Omental fat pad (tissue), 4 donors: ENCODE measurements around the gene METTL8. TPM values are rescaled to one million over a fixed set of nuclear protein-coding genes. Genes with fewer than 3 reads are reported as not detected.

ENCODE experiments used
- ATAC-seq: fragments of 150-250 bp; one replicate; pipeline ENCODE4 v1.9.1; 2016; ENCODE audit warnings: mild to moderate bottlenecking, moderate library complexity; ENCODE audit not compliant: low FRiP score
- DNase-seq: peaks from one replicate; pipeline ENCODE4 v3.0.0-alpha.2; 2019; ENCODE audit warnings: low spot score
- total RNA-seq, 4 donors: library from RNA; depleted of rRNA; stranded (reverse); fragments of >200 nt; gene quantifications; one replicate each; pipeline ENCODE4 v1.1.0, GENCODE V29; 2016
- TF ChIP-seq, protein P1 (sequence below), 3 donors: fragments of 450-650 bp; IDR thresholded peaks; one replicate each; pipeline ENCODE4 v1.5.1; 2016 to 2017; ENCODE audit warnings: antibody characterized with exemption in 3 of 3, mild to moderate bottlenecking in 3 of 3, moderate library complexity in 2 of 3

METTL8 gene
- total RNA-seq, 4 donors from 2014 or later = 10.7 to 25.0 (median 19.0) TPM

GRCh38 chr2:171310889-171311288 lies 122.9 kb downstream of the METTL8 start:
- no peak for ATAC-seq
- no peak for DNase-seq
- TF ChIP-seq, protein P1, sequence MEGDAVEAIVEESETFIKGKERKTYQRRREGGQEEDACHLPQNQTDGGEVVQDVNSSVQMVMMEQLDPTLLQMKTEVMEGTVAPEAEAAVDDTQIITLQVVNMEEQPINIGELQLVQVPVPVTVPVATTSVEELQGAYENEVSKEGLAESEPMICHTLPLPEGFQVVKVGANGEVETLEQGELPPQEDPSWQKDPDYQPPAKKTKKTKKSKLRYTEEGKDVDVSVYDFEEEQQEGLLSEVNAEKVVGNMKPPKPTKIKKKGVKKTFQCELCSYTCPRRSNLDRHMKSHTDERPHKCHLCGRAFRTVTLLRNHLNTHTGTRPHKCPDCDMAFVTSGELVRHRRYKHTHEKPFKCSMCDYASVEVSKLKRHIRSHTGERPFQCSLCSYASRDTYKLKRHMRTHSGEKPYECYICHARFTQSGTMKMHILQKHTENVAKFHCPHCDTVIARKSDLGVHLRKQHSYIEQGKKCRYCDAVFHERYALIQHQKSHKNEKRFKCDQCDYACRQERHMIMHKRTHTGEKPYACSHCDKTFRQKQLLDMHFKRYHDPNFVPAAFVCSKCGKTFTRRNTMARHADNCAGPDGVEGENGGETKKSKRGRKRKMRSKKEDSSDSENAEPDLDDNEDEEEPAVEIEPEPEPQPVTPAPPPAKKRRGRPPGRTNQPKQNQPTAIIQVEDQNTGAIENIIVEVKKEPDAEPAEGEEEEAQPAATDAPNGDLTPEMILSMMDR (IDR thresholded peaks at IDR 0.05) = no peak

DNA sequence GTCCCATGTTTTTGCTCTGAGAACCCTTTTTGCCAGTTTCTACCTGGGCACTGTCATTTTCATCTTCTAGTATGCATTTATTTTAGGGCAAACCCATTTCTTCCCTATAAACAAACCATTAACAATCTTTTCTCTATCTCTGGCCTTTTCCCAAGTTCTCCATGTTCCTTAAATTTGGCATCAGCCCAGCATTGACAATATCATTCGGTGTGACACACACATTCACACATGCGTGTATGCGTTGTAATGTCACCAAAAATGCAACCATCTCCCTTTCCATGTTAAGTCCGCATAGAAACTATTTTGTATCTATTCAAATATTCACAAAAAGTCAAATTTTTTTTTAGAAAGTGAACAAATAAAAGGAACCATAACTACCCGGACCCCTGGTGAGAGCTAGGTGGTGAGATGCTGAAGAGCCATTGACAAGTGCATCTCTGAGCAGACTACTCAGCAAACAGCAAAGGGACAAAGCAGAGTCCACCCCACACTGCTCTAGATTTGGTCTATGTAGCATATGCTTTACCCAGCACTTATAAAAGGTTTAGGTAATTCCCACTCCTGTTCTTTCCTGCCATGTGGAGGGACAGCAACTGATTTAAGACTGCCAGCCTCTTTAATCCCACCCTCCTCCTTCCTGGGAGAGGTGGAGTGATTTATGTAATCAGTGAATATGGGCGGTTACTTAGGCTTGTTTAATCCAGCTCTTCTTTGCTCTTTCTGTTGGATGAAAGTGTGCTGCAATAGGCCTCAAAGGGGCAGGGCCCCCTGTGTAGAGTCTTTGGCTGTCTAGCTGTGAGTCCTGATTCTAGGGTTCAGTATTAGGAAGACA lies 124.1 kb downstream of the METTL8 start:
- no peak for DNase-seq
- TF ChIP-seq, protein P1 (IDR thresholded peaks at IDR 0.05) = no peak
- ATAC-seq = no peak

DNA sequence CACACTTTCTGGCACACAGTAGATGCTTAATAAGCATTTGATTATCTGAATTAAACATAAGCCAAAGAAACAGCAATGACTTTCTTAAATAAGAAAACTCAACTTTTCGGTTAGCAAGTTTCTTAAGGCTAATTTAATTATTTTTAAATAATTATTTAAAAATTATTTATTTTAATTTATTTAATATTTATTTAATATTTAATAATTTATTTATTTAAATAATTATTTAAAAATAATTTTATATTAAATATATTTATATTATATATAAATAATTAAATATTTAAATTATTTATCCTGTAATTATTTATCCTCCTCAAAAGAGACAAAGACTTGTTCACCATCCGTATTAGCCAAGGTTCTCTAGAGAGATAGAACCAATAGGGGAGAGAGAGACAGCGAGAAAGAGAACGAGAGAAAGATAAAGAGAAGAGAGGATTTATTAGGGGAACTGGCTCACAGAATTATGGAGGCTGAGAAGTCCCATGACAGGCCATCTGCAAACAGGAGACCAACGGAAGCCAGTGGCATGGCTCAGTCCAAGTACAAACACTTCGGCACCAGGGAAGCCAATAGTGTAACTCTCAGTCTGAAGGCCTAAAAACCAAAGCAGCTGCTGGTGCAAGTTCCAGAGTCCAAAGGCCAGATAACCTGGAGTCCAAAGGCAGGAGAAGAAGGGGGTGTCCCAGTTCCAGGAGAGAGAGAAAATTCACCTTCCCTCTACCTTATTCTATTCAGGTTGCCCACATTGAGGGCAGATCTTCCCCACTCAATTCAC lies 125.3 kb downstream of the METTL8 start:
- DNase-seq = no peak
- TF ChIP-seq, protein P1 (IDR thresholded peaks at IDR 0.05) = no peak
- ATAC-seq = no peak

GRCh38 chr2:171307560-171307959 lies 126.2 kb downstream of the METTL8 start:
- DNase-seq (no peak), ATAC-seq (no peak)
- TF ChIP-seq, protein P1 (IDR thresholded peaks at IDR 0.05) = no peak

GRCh38 chr2:171297956-171298355 lies 135.8 kb downstream of the METTL8 start:
- DNase-seq (no peak), ATAC-seq (no peak)
- TF ChIP-seq, protein P1 (IDR thresholded peaks at IDR 0.05) = no peak

DNA sequence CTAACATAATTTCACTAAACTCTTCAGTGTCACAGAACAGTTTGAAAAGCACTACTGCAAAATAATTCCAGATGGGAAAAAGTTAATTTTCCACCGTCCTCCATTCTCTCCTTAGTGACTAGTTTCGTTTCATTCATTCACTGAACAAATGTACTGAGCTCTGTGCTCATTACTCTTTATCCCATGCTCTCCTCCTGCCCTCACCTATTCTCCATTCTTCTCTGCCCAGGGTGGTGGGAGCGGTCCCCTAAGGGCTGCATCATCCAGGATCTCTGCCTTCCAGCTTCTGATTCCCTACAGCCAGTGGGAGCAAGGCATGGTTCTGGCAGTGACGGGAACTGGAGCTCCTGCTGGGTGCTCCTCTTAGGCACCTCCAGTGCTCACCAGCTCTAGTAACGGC lies 139.2 kb downstream of the METTL8 start:
- TF ChIP-seq, protein P1 (IDR thresholded peaks at IDR 0.05) = no peak
- no peak for ATAC-seq
- DNase-seq = no peak
